ENCODE data around the gene PCNX1. TPM values are rescaled to one million over a fixed set of nuclear protein-coding genes. Genes with fewer than 3 reads are reported as not detected.

The PCNX1 gene
- total RNA-seq, 4 donors from 2014 or later, result 47.1 to 73.6 (median 66.2) TPM

GRCh38 chr14:70886421-70887206, 20.6 kb upstream of the PCNX1 start:
- peak overlapping the region in 2 of 4 donors; percentile 39 to 53 for H3K27ac ChIP-seq
- no peaks in the 10 kb centered on the region for H3K9me3 ChIP-seq
- no peak overlapping the region for H3K4me3 ChIP-seq
- TF ChIP-seq CTCF (IDR thresholded peaks at IDR 0.05) (no peak), EP300 (IDR thresholded peaks at IDR 0.05) (no peak), POLR2AphosphoS5 (IDR thresholded peaks at IDR 0.05) (no peak), POLR2A (IDR thresholded peaks at IDR 0.05) (no peak)
- WGBS, 2 donors (ENCODE audit: low coverage in 1 of 2), result 68 to 81% methylated on average over 3 to 5 of the region's 5 CpGs
- no peaks in the 10 kb centered on the region for H3K36me3 ChIP-seq
- H3K4me1 ChIP-seq, result peaks cover 3 to 17% (median 7%) of the 10 kb centered on the region in 3 donors
- no peak for ATAC-seq
- no peaks in the 10 kb centered on the region for H3K27me3 ChIP-seq

DNA sequence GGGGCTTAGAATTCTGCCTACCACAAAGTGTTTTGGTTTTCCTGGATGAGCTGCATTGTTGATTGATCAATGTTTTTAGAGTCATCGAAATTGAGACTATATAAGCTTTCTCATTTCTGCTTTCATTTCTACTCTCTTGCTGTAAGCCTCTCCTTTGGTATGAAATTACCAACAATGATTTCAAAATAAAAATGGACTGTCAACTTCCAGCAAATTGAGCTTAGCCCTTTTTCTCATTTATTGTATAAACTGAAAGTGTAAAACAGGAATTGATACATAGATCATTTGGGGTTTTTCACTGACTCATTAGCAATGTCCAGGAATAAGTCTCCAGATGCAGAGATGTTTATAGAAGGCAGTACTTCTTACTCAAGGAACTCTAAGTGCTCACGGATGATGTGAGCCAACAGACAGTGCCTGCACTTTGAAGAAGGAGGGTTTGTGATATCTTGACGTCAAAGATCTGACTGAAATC, 20.0 kb upstream of the PCNX1 start:
- peak overlapping the region; percentile 26 to 53 (median 40) for H3K27ac ChIP-seq
- H3K4me3 ChIP-seq, result no peak overlapping the region
- WGBS, 2 donors (ENCODE audit: low coverage in 1 of 2), result 10 to 33% methylated on average over 2 to 3 of the region's 3 CpGs

GRCh38 chr14:70887737-70888499, 19.3 kb upstream of the PCNX1 start:
- no peak for TF ChIP-seq POLR2A (IDR thresholded peaks at IDR 0.05)
- no peak for TF ChIP-seq EP300 (IDR thresholded peaks at IDR 0.05)
- TF ChIP-seq CTCF (IDR thresholded peaks at IDR 0.05), result no peak
- no peak for TF ChIP-seq POLR2AphosphoS5 (IDR thresholded peaks at IDR 0.05)
- Histone ChIP-seq H3K27ac (peak overlapping the region; percentile 26 to 53 (median 40)), H3K4me3 (no peak overlapping the region), H3K9me3 (no peaks in the 10 kb centered on the region), H3K36me3 (no peaks in the 10 kb centered on the region), H3K27me3 (no peaks in the 10 kb centered on the region), H3K4me1 (peaks cover 3 to 17% (median 7%) of the 10 kb centered on the region in 3 donors)
- no peak for ATAC-seq
- WGBS, 2 donors (ENCODE audit: low coverage in 1 of 2), result 81 to 95% methylated on average over 2 to 3 of the region's 3 CpGs

More for the DNA sequence above, 20.0 kb upstream of the PCNX1 start:
- Histone ChIP-seq H3K9me3 (no peaks in the 10 kb centered on the region), H3K36me3 (no peaks in the 10 kb centered on the region), H3K27me3 (no peaks in the 10 kb centered on the region), H3K4me1 (peaks cover 3 to 17% (median 7%) of the 10 kb centered on the region in 3 donors)
- peak; percentile 70 for ATAC-seq
- TF ChIP-seq POLR2A (IDR thresholded peaks at IDR 0.05), result no peak
- no peak for TF ChIP-seq CTCF (IDR thresholded peaks at IDR 0.05)
- peak; percentile 78 for TF ChIP-seq POLR2AphosphoS5 (IDR thresholded peaks at IDR 0.05)

DNA sequence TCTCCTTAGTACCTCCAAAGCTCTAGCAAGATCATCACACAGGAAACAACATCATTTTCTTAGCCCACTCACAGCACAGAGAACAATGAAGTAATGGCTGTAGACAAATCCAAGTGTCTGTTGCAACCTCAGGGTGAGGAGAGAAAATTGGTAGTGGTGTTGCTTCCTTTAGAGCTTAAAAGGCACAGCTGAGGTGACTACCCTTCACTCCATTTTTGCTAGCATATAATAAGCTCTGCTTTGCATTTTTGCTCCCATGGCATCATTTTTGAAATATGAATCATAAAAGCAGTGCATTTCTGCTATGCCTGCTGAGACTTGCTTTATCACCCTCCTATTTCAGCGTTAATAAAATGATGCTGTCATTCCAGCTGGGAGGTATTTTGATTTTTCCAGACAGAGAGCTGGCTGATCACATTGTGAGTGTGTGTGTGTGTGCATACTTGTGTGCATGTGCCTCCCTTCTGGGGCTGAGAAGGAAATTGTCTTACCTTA, 18.5 kb upstream of the PCNX1 start:
- Histone ChIP-seq H3K27ac (no peak overlapping the region), H3K9me3 (no peaks in the 10 kb centered on the region), H3K4me3 (no peak overlapping the region), H3K27me3 (no peaks in the 10 kb centered on the region), H3K4me1 (peaks cover 3 to 17% (median 7%) of the 10 kb centered on the region in 3 donors), H3K36me3 (no peaks in the 10 kb centered on the region)
- peak; percentile 42 for ATAC-seq
- no peak for TF ChIP-seq CTCF (IDR thresholded peaks at IDR 0.05)
- no peak for TF ChIP-seq POLR2A (IDR thresholded peaks at IDR 0.05)
- TF ChIP-seq POLR2AphosphoS5 (IDR thresholded peaks at IDR 0.05), result no peak
- no peak for TF ChIP-seq EP300 (IDR thresholded peaks at IDR 0.05)
- WGBS, 2 donors (ENCODE audit: low coverage in 1 of 2), result 40 to 50% methylated on average over 1 of the region's 1 CpG
